HepG2 (cell line): ENCODE data around the gene SLC1A6. TPM values are rescaled to one million over a fixed set of nuclear protein-coding genes. Genes with fewer than 3 reads are reported as not detected.

ENCODE experiments used
- ATAC-seq: fragments of 200-7000 bp; cut with Tn5 transposase; 3 replicates; pipeline ENCODE4 v1.9.1; 2020; ENCODE audit warnings: mild to moderate bottlenecking, moderate library complexity
- BruUV-seq: library from RNA; stranded (reverse); fragments of 400-500 nt; replicated peaks from 2 replicates; lab custom pipeline; 2021; lab: Mats Ljungman, UMichigan
- CTCF ChIA-PET: fragments of 300-600 bp; formaldehyde crosslinking; extraction: SDS; loops from one replicate; lab custom pipeline; 2021; ENCODE audit warnings: low total read pairs, inconsistent platforms, low intra/inter-chr PET ratio; lab: Yijun Ruan, JAX
- POLR2A ChIA-PET: fragments of 350-600 bp; sonication (Branson Sonifier 250); formaldehyde crosslinking; loops from one replicate; lab custom pipeline; 2020; ENCODE audit warnings: antibody characterized with exemption, inconsistent platforms; lab: Yijun Ruan, JAX
- DNase-seq: peaks from one replicate; pipeline ENCODE4 v3.0.0-alpha.2; 2015; ENCODE audit warnings: low spot score
- FAIRE-seq: peaks from 3 replicates; lab custom pipeline; 2011; peaks lifted over from hg19 to GRCh38; lab: Jason Lieb, UNC
- H2AFZ ChIP-seq: one replicate; pipeline ENCODE4 v1.6.1; 2011; ENCODE audit warnings: low read length, inconsistent platforms
- H3K27ac ChIP-seq: fragments of 300-600 bp; 3 replicates; pipeline ENCODE4 v1.8.0; 2011; ENCODE audit warnings: mixed run types, mild to moderate bottlenecking, mixed read lengths, low read length, inconsistent platforms; ENCODE audit not compliant: insufficient read depth; ENCODE audit errors: extremely low read length
- H3K27me3 ChIP-seq, 2 experiments: fragments of 200-600 bp in 1 of 2; 2 replicates in 1 of 2; 3 replicates in 1 of 2; pipeline versions ENCODE4 v1.6.0 to v1.8.0; 2011; ENCODE audit warnings: low read length in 2 of 2, mild to moderate bottlenecking in 2 of 2, moderate library complexity in 2 of 2, inconsistent platforms in 1 of 2; ENCODE audit not compliant: insufficient read depth in 2 of 2, control insufficient read depth in 1 of 2
- H3K36me3 ChIP-seq, 2 experiments: fragments of 200-600 bp in 1 of 2; replicated peaks in 1 of 2; 2 replicates in 1 of 2; 3 replicates in 1 of 2; pipeline versions ENCODE4 v1.5.1 to v1.8.0; 2011; ENCODE audit warnings: low read length in 2 of 2, inconsistent platforms in 1 of 2; ENCODE audit not compliant: insufficient read depth in 2 of 2, control insufficient read depth in 1 of 2
- H3K4me1 ChIP-seq: 2 replicates; pipeline ENCODE4 v1.5.1; 2012; ENCODE audit warnings: low read length, inconsistent platforms; ENCODE audit not compliant: insufficient read depth
- H3K4me2 ChIP-seq: 2 replicates; pipeline ENCODE4 v1.6.0; 2011; ENCODE audit warnings: low read depth, low read length, inconsistent platforms
- H3K4me3 ChIP-seq, 3 experiments: fragments of 200-600 bp in 1 of 3; sonication (generic), shearing (Covaris generic) in 1 of 3; replicated peaks in 1 of 3; 2 replicates each; pipeline ENCODE4 v1.5.1; 2011 to 2016; ENCODE audit warnings: low read length in 3 of 3, inconsistent platforms in 2 of 3, low read depth in 2 of 3, mild to moderate bottlenecking in 2 of 3, control low read depth in 1 of 3, mixed read lengths in 1 of 3; ENCODE audit not compliant: insufficient read depth in 1 of 3
- H3K79me2 ChIP-seq: one replicate; pipeline ENCODE4 v1.6.1; 2011; ENCODE audit warnings: low read length, inconsistent platforms; ENCODE audit not compliant: insufficient read depth
- H3K9ac ChIP-seq: 2 replicates; pipeline ENCODE4 v1.6.0; 2011; ENCODE audit warnings: mild to moderate bottlenecking, low read depth, low read length, inconsistent platforms; ENCODE audit not compliant: insufficient read depth
- H3K9me3 ChIP-seq: 2 replicates; pipeline ENCODE4 v1.5.1; 2012; ENCODE audit warnings: mild to moderate bottlenecking, low read length
- H4K20me1 ChIP-seq: 2 replicates; pipeline ENCODE4 v1.6.0; 2011; ENCODE audit warnings: inconsistent platforms, mild to moderate bottlenecking, low read length, moderate library complexity; ENCODE audit not compliant: insufficient read depth
- BRF2 ChIP-seq: sonication (generic); formaldehyde crosslinking; IDR thresholded peaks from 2 replicates; pipeline ENCODE4 v1.8.1; 2022; ENCODE audit warnings: mild to moderate bottlenecking, missing genetic modification reagents
- EEA1 ChIP-seq: sonication (generic); formaldehyde crosslinking; IDR thresholded peaks from 2 replicates; pipeline ENCODE4 v1.5.1; 2020; ENCODE audit warnings: mild to moderate bottlenecking, missing genetic modification reagents, borderline replicate concordance
- HOXD1 ChIP-seq: sonication (generic); formaldehyde crosslinking; IDR thresholded peaks from 2 replicates; pipeline ENCODE4 v1.5.0; 2020; ENCODE audit warnings: missing genetic modification reagents
- ZNF101 ChIP-seq: sonication (generic); formaldehyde crosslinking; IDR thresholded peaks from 2 replicates; pipeline ENCODE4 v1.4.0; 2020; ENCODE audit warnings: mild to moderate bottlenecking, low read depth, missing genetic modification reagents, borderline replicate concordance
- ZNF142 ChIP-seq: sonication (generic); formaldehyde crosslinking; IDR thresholded peaks from 2 replicates; pipeline ENCODE4 v1.4.0; 2020; ENCODE audit warnings: missing genetic modification reagents
- ZNF143 ChIP-seq: sonication (generic); formaldehyde crosslinking; IDR thresholded peaks from 2 replicates; pipeline ENCODE4 v1.4.0; 2020; ENCODE audit warnings: missing genetic modification reagents
- ZNF382 ChIP-seq: sonication (generic); formaldehyde crosslinking; IDR thresholded peaks from 2 replicates; pipeline ENCODE4 v1.5.0; 2020; ENCODE audit warnings: missing genetic modification reagents, mild to moderate bottlenecking, borderline replicate concordance
- ZNF792 ChIP-seq: IDR thresholded peaks from 2 replicates; pipeline ENCODE4 v1.6.1; 2016
- in situ Hi-C: cut with HindIII; loops from 2 replicates; pipeline ENCODE4 v1.10.0; 2017; ENCODE audit warnings: low pct_unique_long_range_greater_than_20kb; ENCODE audit not compliant: extremely low pct_ligation_motif_present
- intact Hi-C: fragments of 100-400 bp; cut with micrococcal nuclease; formaldehyde crosslinking; loops from one replicate; pipeline ENCODE4 v1.10.0; 2022; ENCODE audit not compliant: unreplicated experiment
- polyA plus RNA-seq, 8 experiments: library from polyadenylated mRNA; depleted of rRNA in 3 of 8; stranded (reverse) in 7 of 8; unstranded in 1 of 8; fragments of >200 nt; fragmentation: Illumina TruSeq in 4 of 8; extraction: Trizol in 4 of 8; gene quantifications; 2 replicates each; pipeline versions ENCODE4 v1.2.1 to v1.2.3, GENCODE V29; 2011 to 2016; ENCODE audit warnings: low read depth in 4 of 8, missing spikeins in 1 of 8, mixed read lengths in 1 of 8; ENCODE audit not compliant: insufficient read depth in 1 of 8
- total RNA-seq, 5 experiments: library from RNA; depleted of rRNA; stranded (reverse); fragments of >200 nt; fragmentation: Illumina TruSeq; extraction: Trizol; gene quantifications; 2 replicates each; pipeline ENCODE4 v1.2.3, GENCODE V29; 2016; ENCODE audit warnings: low read depth in 1 of 5
- TF ChIP-seq, protein P1 (sequence below): fragments of 450-650 bp; IDR thresholded peaks from 2 replicates; pipeline ENCODE4 v1.6.1; 2016

The SLC1A6 gene
- total and polyA plus RNA-seq, 2 of the 13 experiments (the other 11 are each of a cell fraction or from before 2014, with no cell fraction given), result not detected

- TF ChIP-seq ZNF142 (CRISPR knock-in tag) (no peak), ZNF101 (CRISPR knock-in tag) (no peak)
Measured at GRCh38 chr19:15010501-15011300, 31.0 kb upstream of the SLC1A6 start (continued).

GRCh38 chr19:15008308-15008707, 28.6 kb upstream of the SLC1A6 start:
- no peak overlapping the region for H2AFZ ChIP-seq
- ChIA-PET CTCF (no interaction called here), POLR2A (no interaction called here)
- in situ Hi-C loops (no loop called here), intact Hi-C loops (no loop called here)
- no peaks in the 10 kb centered on the region for H3K36me3 ChIP-seq
- no peak for TF ChIP-seq HOXD1 (CRISPR knock-in tag)
- TF ChIP-seq ZNF382 (CRISPR knock-in tag), result no peak
- TF ChIP-seq, protein P1, sequence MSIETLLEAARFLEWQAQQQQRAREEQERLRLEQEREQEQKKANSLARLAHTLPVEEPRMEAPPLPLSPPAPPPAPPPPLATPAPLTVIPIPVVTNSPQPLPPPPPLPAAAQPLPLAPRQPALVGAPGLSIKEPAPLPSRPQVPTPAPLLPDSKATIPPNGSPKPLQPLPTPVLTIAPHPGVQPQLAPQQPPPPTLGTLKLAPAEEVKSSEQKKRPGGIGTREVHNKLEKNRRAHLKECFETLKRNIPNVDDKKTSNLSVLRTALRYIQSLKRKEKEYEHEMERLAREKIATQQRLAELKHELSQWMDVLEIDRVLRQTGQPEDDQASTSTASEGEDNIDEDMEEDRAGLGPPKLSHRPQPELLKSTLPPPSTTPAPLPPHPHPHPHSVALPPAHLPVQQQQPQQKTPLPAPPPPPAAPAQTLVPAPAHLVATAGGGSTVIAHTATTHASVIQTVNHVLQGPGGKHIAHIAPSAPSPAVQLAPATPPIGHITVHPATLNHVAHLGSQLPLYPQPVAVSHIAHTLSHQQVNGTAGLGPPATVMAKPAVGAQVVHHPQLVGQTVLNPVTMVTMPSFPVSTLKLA, result no peak
- no peak for TF ChIP-seq ZNF143 (CRISPR knock-in tag)
- TF ChIP-seq ZNF792 (CRISPR knock-in tag), result no peak
- no peak for TF ChIP-seq EEA1 (CRISPR knock-in tag)
- TF ChIP-seq BRF2, result no peak
- H3K4me3 ChIP-seq, result no peak overlapping the region
- H3K9ac ChIP-seq, result no peak overlapping the region
- peaks cover 0 to 3% of the 10 kb centered on the region in 2 experiments; a peak in 1 of 5 replicates for H3K27me3 ChIP-seq
- ATAC-seq (no peak), DNase-seq (no peak), FAIRE-seq (no peak)
- no peak overlapping the region for H3K4me2 ChIP-seq
- H3K27ac ChIP-seq, result no peak overlapping the region
- H3K79me2 ChIP-seq, result no peaks in the 10 kb centered on the region
- H3K4me1 ChIP-seq, result no peaks in the 10 kb centered on the region
- H3K9me3 ChIP-seq, result no peaks in the 10 kb centered on the region
- no TSS peak for BruUV-seq
- H4K20me1 ChIP-seq, result no peaks in the 10 kb centered on the region; the same call in 1 of the 2 replicates
